HepG2 (cell line): ENCODE measurements around the gene TRIM9. TPM values are rescaled to one million over a fixed set of nuclear protein-coding genes. Genes with fewer than 3 reads are reported as not detected.
A peak's percentile ranks its signal among the peaks of the same experiment; 100 is the strongest.

ENCODE experiments used
- ATF5 ChIP-seq: sonication (generic); formaldehyde crosslinking; IDR thresholded peaks from 2 replicates; pipeline ENCODE4 v1.4.0; 2020; ENCODE audit warnings: mild to moderate bottlenecking, low read depth, missing genetic modification reagents
- EEA1 ChIP-seq: sonication (generic); formaldehyde crosslinking; IDR thresholded peaks from 2 replicates; pipeline ENCODE4 v1.5.1; 2020; ENCODE audit warnings: mild to moderate bottlenecking, missing genetic modification reagents, borderline replicate concordance
- GATA4 ChIP-seq: sonication (generic); IDR thresholded peaks from 2 replicates; pipeline ENCODE4 v1.6.1; 2016; ENCODE audit warnings: antibody characterized with exemption, low read depth, borderline replicate concordance
- KAT8 ChIP-seq: IDR thresholded peaks from 2 replicates; pipeline ENCODE4 v1.6.1; 2016; ENCODE audit warnings: missing genetic modification reagents, missing compliant biosample characterization
- KDM5B ChIP-seq: sonication (generic); formaldehyde crosslinking; IDR thresholded peaks from 2 replicates; pipeline ENCODE4 v1.4.0; 2020; ENCODE audit warnings: missing genetic modification reagents, mild to moderate bottlenecking, borderline replicate concordance
- MED1 ChIP-seq: sonication (generic); formaldehyde crosslinking; IDR thresholded peaks from 2 replicates; pipeline ENCODE4 v1.4.0; 2020; ENCODE audit warnings: missing genetic modification reagents
- MED13 ChIP-seq: sonication (generic); formaldehyde crosslinking; IDR thresholded peaks from 2 replicates; pipeline ENCODE4 v1.5.0; 2020; ENCODE audit warnings: missing genetic modification reagents
- MTERF4 ChIP-seq: sonication (generic); formaldehyde crosslinking; IDR thresholded peaks from 2 replicates; pipeline ENCODE4 v1.8.0; 2023; ENCODE audit warnings: mild to moderate bottlenecking, missing genetic modification reagents
- POLR2G ChIP-seq: fragments of 200-400 bp; formaldehyde crosslinking; IDR thresholded peaks from 2 replicates; pipeline ENCODE4 v1.6.1; 2018; ENCODE audit warnings: mild to moderate bottlenecking, low read depth, low read length, moderate library complexity
- PTBP1 ChIP-seq: fragments of 200-400 bp; formaldehyde crosslinking; IDR thresholded peaks from 2 replicates; pipeline ENCODE4 v1.6.1; 2018; ENCODE audit warnings: low read length, low read depth; ENCODE audit not compliant: poor library complexity, severe bottlenecking
- SOX5 ChIP-seq: IDR thresholded peaks from 2 replicates; pipeline ENCODE4 v1.6.1; 2016; ENCODE audit warnings: borderline replicate concordance
- SPEN ChIP-seq: sonication (generic); formaldehyde crosslinking; IDR thresholded peaks from 2 replicates; pipeline ENCODE4 v1.5.1; 2020; ENCODE audit warnings: low read depth, mild to moderate bottlenecking, missing genetic modification reagents
- YEATS4 ChIP-seq: sonication (generic); formaldehyde crosslinking; IDR thresholded peaks from 2 replicates; pipeline ENCODE4 v1.4.0; 2020; ENCODE audit warnings: missing genetic modification reagents, borderline replicate concordance
- ZNF333 ChIP-seq: sonication (generic); formaldehyde crosslinking; IDR thresholded peaks from 2 replicates; pipeline ENCODE4 v1.4.0; 2020; ENCODE audit warnings: mild to moderate bottlenecking, missing genetic modification reagents, borderline replicate concordance
- ZNF343 ChIP-seq: sonication (generic); formaldehyde crosslinking; IDR thresholded peaks from 2 replicates; pipeline ENCODE4 v1.4.0; 2020; ENCODE audit warnings: mild to moderate bottlenecking, missing genetic modification reagents
- ZNF564 ChIP-seq: sonication (generic); formaldehyde crosslinking; IDR thresholded peaks from 2 replicates; pipeline ENCODE4 v1.8.1; 2023; ENCODE audit warnings: mild to moderate bottlenecking, missing genetic modification reagents
- ZSCAN31 ChIP-seq: sonication (generic); formaldehyde crosslinking; IDR thresholded peaks from 2 replicates; pipeline ENCODE4 v1.5.0; 2020; ENCODE audit warnings: low read depth, mild to moderate bottlenecking, missing genetic modification reagents
- polyA plus RNA-seq, 8 experiments: library from polyadenylated mRNA; depleted of rRNA in 3 of 8; stranded (reverse) in 7 of 8; unstranded in 1 of 8; fragments of >200 nt; fragmentation: Illumina TruSeq in 4 of 8; extraction: Trizol in 4 of 8; gene quantifications; 2 replicates each; pipeline versions ENCODE4 v1.2.1 to v1.2.3, GENCODE V29; 2011 to 2016; ENCODE audit warnings: low read depth in 4 of 8, missing spikeins in 1 of 8, mixed read lengths in 1 of 8; ENCODE audit not compliant: insufficient read depth in 1 of 8
- total RNA-seq, 5 experiments: library from RNA; depleted of rRNA; stranded (reverse); fragments of >200 nt; fragmentation: Illumina TruSeq; extraction: Trizol; gene quantifications; 2 replicates each; pipeline ENCODE4 v1.2.3, GENCODE V29; 2016; ENCODE audit warnings: low read depth in 1 of 5
- TF ChIP-seq, protein P1 (sequence below), 2 experiments: sonication (generic) in 1 of 2; formaldehyde crosslinking in 1 of 2; IDR thresholded peaks; 2 replicates each; pipeline versions ENCODE4 v1.6.1 to v1.9.0; 2014 to 2022; ENCODE audit warnings: antibody characterized with exemption in 1 of 2, borderline replicate concordance in 1 of 2, inconsistent platforms in 1 of 2, low read depth in 1 of 2, missing genetic modification reagents in 1 of 2
- TF ChIP-seq, protein P2 (sequence below): sonication (generic); formaldehyde crosslinking; IDR thresholded peaks from 2 replicates; pipeline ENCODE4 v1.4.0; 2020; ENCODE audit warnings: mild to moderate bottlenecking, missing genetic modification reagents

The TRIM9 gene
- total and polyA plus RNA-seq, 2 of the 13 experiments (the other 11 are each of a cell fraction or from before 2014, with no cell fraction given): 0.04 to 0.07 TPM

GRCh38 chr14:50943943-50944646 is 150.8 kb downstream of the TRIM9 start, which contains the start of gene PYGL (continued):
- TF ChIP-seq, protein P1, sequence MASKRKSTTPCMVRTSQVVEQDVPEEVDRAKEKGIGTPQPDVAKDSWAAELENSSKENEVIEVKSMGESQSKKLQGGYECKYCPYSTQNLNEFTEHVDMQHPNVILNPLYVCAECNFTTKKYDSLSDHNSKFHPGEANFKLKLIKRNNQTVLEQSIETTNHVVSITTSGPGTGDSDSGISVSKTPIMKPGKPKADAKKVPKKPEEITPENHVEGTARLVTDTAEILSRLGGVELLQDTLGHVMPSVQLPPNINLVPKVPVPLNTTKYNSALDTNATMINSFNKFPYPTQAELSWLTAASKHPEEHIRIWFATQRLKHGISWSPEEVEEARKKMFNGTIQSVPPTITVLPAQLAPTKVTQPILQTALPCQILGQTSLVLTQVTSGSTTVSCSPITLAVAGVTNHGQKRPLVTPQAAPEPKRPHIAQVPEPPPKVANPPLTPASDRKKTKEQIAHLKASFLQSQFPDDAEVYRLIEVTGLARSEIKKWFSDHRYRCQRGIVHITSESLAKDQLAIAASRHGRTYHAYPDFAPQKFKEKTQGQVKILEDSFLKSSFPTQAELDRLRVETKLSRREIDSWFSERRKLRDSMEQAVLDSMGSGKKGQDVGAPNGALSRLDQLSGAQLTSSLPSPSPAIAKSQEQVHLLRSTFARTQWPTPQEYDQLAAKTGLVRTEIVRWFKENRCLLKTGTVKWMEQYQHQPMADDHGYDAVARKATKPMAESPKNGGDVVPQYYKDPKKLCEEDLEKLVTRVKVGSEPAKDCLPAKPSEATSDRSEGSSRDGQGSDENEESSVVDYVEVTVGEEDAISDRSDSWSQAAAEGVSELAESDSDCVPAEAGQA (IDR thresholded peaks at IDR 0.05; ENCODE audit: low read depth): no peak
- TF ChIP-seq, protein P1 (CRISPR knock-in tag; IDR thresholded peaks at IDR 0.05; ENCODE audit: borderline replicate concordance): peak; percentile 30; the same call in 1 of the 2 replicates
- TF ChIP-seq ZNF343 (CRISPR knock-in tag) (peak; percentile 53), MED13 (0 out of 2 replicates have a peak, but pooled peaks have one; percentile 40), ZNF564 (CRISPR knock-in tag) (0 out of 2 replicates have a peak, but pooled peaks have one; percentile 59), POLR2G (peak; percentile 82; the same call in 1 of the 2 replicates), SPEN (CRISPR knock-in tag) (peak; percentile 68; the same call in 1 of the 2 replicates), MED1 (CRISPR knock-in tag) (peak; percentile 44; the same call in 1 of the 2 replicates), KDM5B (CRISPR knock-in tag) (peak; percentile 89), ZNF333 (peak; percentile 57; the same call in 1 of the 2 replicates), PTBP1 (no peak), KAT8 (CRISPR knock-in tag) (peak; percentile 9; the same call in 1 of the 2 replicates), GATA4 (peak; percentile 15; the same call in 1 of the 2 replicates), MTERF4 (CRISPR knock-in tag) (peak; percentile 4; the same call in 1 of the 2 replicates), EEA1 (CRISPR knock-in tag) (peak; percentile 38; the same call in 1 of the 2 replicates), ATF5 (CRISPR knock-in tag) (no peak), SOX5 (peak; percentile 24; the same call in 1 of the 2 replicates), YEATS4 (CRISPR knock-in tag) (peak; percentile 66; the same call in 1 of the 2 replicates), ZSCAN31 (CRISPR knock-in tag) (peak; percentile 76)
- TF ChIP-seq, protein P2, sequence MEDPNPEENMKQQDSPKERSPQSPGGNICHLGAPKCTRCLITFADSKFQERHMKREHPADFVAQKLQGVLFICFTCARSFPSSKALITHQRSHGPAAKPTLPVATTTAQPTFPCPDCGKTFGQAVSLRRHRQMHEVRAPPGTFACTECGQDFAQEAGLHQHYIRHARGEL: peak; percentile 71; the same call in 1 of the 2 replicates
